HCT116 (cell line): ENCODE data around the gene CAMK2N1. TPM values are rescaled to one million over a fixed set of nuclear protein-coding genes. Genes with fewer than 3 reads are reported as not detected.

Experiments
- ATAC-seq: fragments of 200-7000 bp; cut with Tn5 transposase; 2 replicates; pipeline ENCODE4 v1.9.1; 2020; ENCODE audit warnings: mild to moderate bottlenecking, moderate library complexity
- BruUV-seq: library from RNA; stranded (reverse); fragments of 400-500 nt; replicated peaks from 2 replicates; lab custom pipeline; 2021; lab: Mats Ljungman, UMichigan
- CTCF ChIA-PET: fragments of 300-600 bp; sonication (Branson Sonifier 250); formaldehyde crosslinking; loops from one replicate; lab custom pipeline; 2021; ENCODE audit warnings: antibody characterized with exemption; lab: Charles Lee
- POLR2A ChIA-PET: fragments of 300-600, 350-600 bp; sonication (Branson Sonifier 250); formaldehyde crosslinking; loops from one replicate; lab custom pipeline; 2021; ENCODE audit warnings: antibody characterized with exemption; lab: Charles Lee
- RAD21 ChIA-PET, 2 experiments: fragments of 300-600 bp; sonication (Branson Sonifier 250); formaldehyde crosslinking; loops; one replicate each; lab custom pipeline; 2023; ENCODE audit warnings: low total read pairs in 2 of 2; ENCODE audit not compliant: uncharacterized antibody in 2 of 2, unreplicated experiment in 2 of 2, low non-redundant PET in 1 of 2; lab: Charles Lee
- DNase-seq: peaks from one replicate; pipeline ENCODE4 v3.0.0-alpha.2; 2010; ENCODE audit warnings: low read depth, low spot score
- H2AFZ ChIP-seq: fragments of 200-600 bp; shearing (Covaris generic), sonication (generic); 2 replicates; pipeline ENCODE4 v1.6.1; 2017; ENCODE audit warnings: low read depth, mixed run types, mixed read lengths, antibody characterized with exemption, low read length; ENCODE audit not compliant: poor library complexity, severe bottlenecking
- H3K27ac ChIP-seq: 2 replicates; pipeline ENCODE4 v1.5.1; 2012; ENCODE audit warnings: low read depth, low read length
- H3K27me3 ChIP-seq: fragments of 200-600 bp; sonication (generic); 2 replicates; pipeline ENCODE4 v1.6.1; 2016; ENCODE audit warnings: mixed run types, low read length, mixed read lengths; ENCODE audit not compliant: insufficient read depth
- H3K36me3 ChIP-seq, 2 experiments: fragments of 200-500 bp in 1 of 2; fragments of 200-600 bp in 1 of 2; sonication (Bioruptor generic) in 1 of 2; sonication (generic) in 1 of 2; 2 replicates each; pipeline versions ENCODE4 v1.5.1 to v1.6.1; 2014 to 2016; ENCODE audit warnings: low read length in 2 of 2, inconsistent platforms in 1 of 2, mixed read lengths in 1 of 2, mixed run types in 1 of 2; ENCODE audit not compliant: insufficient read depth in 2 of 2, control insufficient read depth in 1 of 2
- H3K4me1 ChIP-seq, 2 experiments: fragments of 200-600 bp in 1 of 2; sonication (generic) in 1 of 2; 2 replicates each; pipeline versions ENCODE4 v1.5.1 to v1.6.1; 2012 to 2017; ENCODE audit warnings: low read length in 2 of 2, inconsistent platforms in 1 of 2, mild to moderate bottlenecking in 1 of 2, mixed read lengths in 1 of 2, mixed run types in 1 of 2, moderate library complexity in 1 of 2; ENCODE audit not compliant: insufficient read depth in 2 of 2, control insufficient read depth in 1 of 2
- H3K4me2 ChIP-seq: fragments of 200-600 bp; sonication (generic); 2 replicates; pipeline ENCODE4 v1.6.1; 2017; ENCODE audit warnings: mixed run types, low read length, mixed read lengths
- H3K4me3 ChIP-seq, 2 experiments: fragments of 200-600 bp in 1 of 2; sonication (generic) in 1 of 2; replicated peaks in 1 of 2; 2 replicates each; pipeline ENCODE4 v1.5.1; 2011 to 2016; ENCODE audit warnings: low read length in 2 of 2, control low read depth in 1 of 2, low read depth in 1 of 2, mild to moderate bottlenecking in 1 of 2, mixed read lengths in 1 of 2, mixed run types in 1 of 2
- H3K79me2 ChIP-seq: fragments of 200-600 bp; sonication (generic); 2 replicates; pipeline ENCODE4 v1.6.1; 2017; ENCODE audit warnings: mild to moderate bottlenecking, mixed run types, low read length, moderate library complexity, mixed read lengths; ENCODE audit not compliant: insufficient read depth
- H3K9ac ChIP-seq: fragments of 200-600 bp; sonication (generic); 2 replicates; pipeline ENCODE4 v1.6.1; 2016; ENCODE audit warnings: low read length, mixed read lengths
- H3K9me2 ChIP-seq: fragments of 200-600 bp; sonication (generic), shearing (Covaris generic); 2 replicates; pipeline ENCODE4 v1.6.1; 2017; ENCODE audit warnings: mixed run types, mild to moderate bottlenecking, moderate library complexity; ENCODE audit not compliant: insufficient read depth
- H3K9me3 ChIP-seq, 2 experiments: fragments of 200-500 bp in 1 of 2; fragments of 200-600 bp in 1 of 2; sonication (Bioruptor generic) in 1 of 2; sonication (generic) in 1 of 2; 2 replicates each; pipeline ENCODE4 v1.6.1; 2014 to 2017; ENCODE audit warnings: low read length in 2 of 2, mixed read lengths in 2 of 2, inconsistent platforms in 1 of 2, low read depth in 1 of 2, mild to moderate bottlenecking in 1 of 2, mixed run types in 1 of 2, moderate library complexity in 1 of 2; ENCODE audit not compliant: control insufficient read depth in 1 of 2, insufficient read depth in 1 of 2
- H4K20me1 ChIP-seq: fragments of 200-600 bp; sonication (generic), shearing (Covaris generic); 2 replicates; pipeline ENCODE4 v1.6.1; 2017; ENCODE audit warnings: mixed run types, mild to moderate bottlenecking, moderate library complexity; ENCODE audit not compliant: insufficient read depth
- CBX3 ChIP-seq: IDR thresholded peaks from 2 replicates; pipeline ENCODE4 v1.6.1; 2012; ENCODE audit warnings: low read depth
- CEBPB ChIP-seq: IDR thresholded peaks from 2 replicates; pipeline ENCODE4 v1.6.1; 2012; ENCODE audit warnings: low read depth
- EZH2phosphoT487 ChIP-seq: fragments of 200-600 bp; IDR thresholded peaks from 2 replicates; pipeline ENCODE4 v1.6.1; 2018; ENCODE audit warnings: antibody characterized with exemption, borderline replicate concordance
- POLR2A ChIP-seq: IDR thresholded peaks from 2 replicates; pipeline ENCODE4 v1.7.0; 2011; ENCODE audit warnings: borderline replicate concordance; ENCODE audit not compliant: insufficient read depth, insufficient read length; ENCODE audit errors: extremely low read depth
- POLR2AphosphoS5 ChIP-seq: IDR thresholded peaks from 2 replicates; pipeline ENCODE4 v1.6.1; 2011; ENCODE audit warnings: mild to moderate bottlenecking, low read depth, low read length, moderate library complexity
- REST ChIP-seq: IDR thresholded peaks from 2 replicates; pipeline ENCODE4 v1.6.1; 2012; ENCODE audit warnings: low read depth
- SIN3A ChIP-seq: IDR thresholded peaks from 2 replicates; pipeline ENCODE4 v1.6.1; 2012; ENCODE audit warnings: low read depth
- SRF ChIP-seq: IDR thresholded peaks from 2 replicates; pipeline ENCODE4 v1.6.1; 2012; ENCODE audit warnings: low read depth
- TCF7L2 ChIP-seq: IDR thresholded peaks from 2 replicates; pipeline ENCODE4 v1.7.0; 2011; ENCODE audit warnings: borderline replicate concordance, inconsistent platforms; ENCODE audit not compliant: insufficient read depth, insufficient read length; ENCODE audit errors: extremely low read depth
- YY1 ChIP-seq: IDR thresholded peaks from 2 replicates; pipeline ENCODE4 v1.6.1; 2011; ENCODE audit warnings: low read length, low read depth, moderate library complexity, mild to moderate bottlenecking; ENCODE audit not compliant: insufficient replicate concordance; ENCODE audit errors: extremely low read depth
- ZBTB33 ChIP-seq: IDR thresholded peaks from 2 replicates; pipeline ENCODE4 v1.6.1; 2011; ENCODE audit warnings: mild to moderate bottlenecking, low read length, moderate library complexity; ENCODE audit not compliant: insufficient replicate concordance; ENCODE audit errors: extremely low read depth
- ZFX ChIP-seq: fragments of 450-650 bp; IDR thresholded peaks from 2 replicates; pipeline ENCODE4 v1.6.1; 2017
- ZNF274 ChIP-seq: fragments of 200-500 bp; sonication (Bioruptor generic); IDR thresholded peaks from 2 replicates; pipeline ENCODE4 v1.6.1; 2014; ENCODE audit warnings: mild to moderate bottlenecking, low read depth, low read length, inconsistent platforms
- intact Hi-C: fragments of 100-400 bp; cut with micrococcal nuclease; formaldehyde crosslinking; loops from 2 replicates; pipeline ENCODE4 v1.10.0; 2022
- total RNA-seq: library from RNA; stranded (reverse); gene quantifications from one replicate; pipeline ENCODE4 v1.2.1, GENCODE V29; 2021; ENCODE audit not compliant: unreplicated experiment
- TF ChIP-seq, protein P1 (sequence below), 3 experiments: fragments of 200-600 bp in 1 of 3; sonication (generic) in 1 of 3; IDR thresholded peaks in 2 of 3; conservative IDR thresholded peaks in 1 of 3; 2 replicates each; pipeline ENCODE4 v1.5.1; 2012 to 2017; ENCODE audit warnings: low read depth in 2 of 3, low read length in 2 of 3, antibody characterized with exemption in 1 of 3, borderline replicate concordance in 1 of 3, control low read depth in 1 of 3, mild to moderate bottlenecking in 1 of 3, mixed read lengths in 1 of 3, mixed run types in 1 of 3, moderate library complexity in 1 of 3; ENCODE audit not compliant: insufficient read depth in 1 of 3
- TF ChIP-seq, protein P2 (sequence below): IDR thresholded peaks from 2 replicates; pipeline ENCODE4 v1.6.1; 2012

Gene CAMK2N1
- total RNA-seq, 1 experiment from 2014 or later, result 20.5 TPM

- Histone ChIP-seq H3K79me2 (peaks cover 54% of the 10 kb centered on the region), H3K4me3 (peak overlapping the region; percentile 97 to 100), H3K36me3 (peaks cover 5 to 23% of the 10 kb centered on the region in 2 experiments; a peak in 3 of 4 replicates), H2AFZ (no peak overlapping the region), H3K9me3 (no peaks in the 10 kb centered on the region), H3K4me2 (peak overlapping the region; percentile 96), H3K27ac (peak overlapping the region; percentile 76), H3K4me1 (peaks cover 13 to 20% of the 10 kb centered on the region in 2 experiments), H3K9ac (peak overlapping the region; percentile 92), H4K20me1 (no peaks in the 10 kb centered on the region), H3K9me2 (no peaks in the 10 kb centered on the region), H3K27me3 (no peaks in the 10 kb centered on the region)
- CTCF ChIA-PET, result no interaction called here
- intact Hi-C loops, result no loop called here
- peak; percentile 28 for ATAC-seq
- no peak for TF ChIP-seq REST
- TF ChIP-seq SIN3A, result no peak
- no peak for TF ChIP-seq CBX3
- no peak for TF ChIP-seq SRF
- TF ChIP-seq EZH2phosphoT487, result no peak
- no peak for TF ChIP-seq ZNF274
- no peak for TF ChIP-seq ZBTB33
- no peak for TF ChIP-seq YY1
- TF ChIP-seq ZFX, result no peak
- TF ChIP-seq, protein P1, sequence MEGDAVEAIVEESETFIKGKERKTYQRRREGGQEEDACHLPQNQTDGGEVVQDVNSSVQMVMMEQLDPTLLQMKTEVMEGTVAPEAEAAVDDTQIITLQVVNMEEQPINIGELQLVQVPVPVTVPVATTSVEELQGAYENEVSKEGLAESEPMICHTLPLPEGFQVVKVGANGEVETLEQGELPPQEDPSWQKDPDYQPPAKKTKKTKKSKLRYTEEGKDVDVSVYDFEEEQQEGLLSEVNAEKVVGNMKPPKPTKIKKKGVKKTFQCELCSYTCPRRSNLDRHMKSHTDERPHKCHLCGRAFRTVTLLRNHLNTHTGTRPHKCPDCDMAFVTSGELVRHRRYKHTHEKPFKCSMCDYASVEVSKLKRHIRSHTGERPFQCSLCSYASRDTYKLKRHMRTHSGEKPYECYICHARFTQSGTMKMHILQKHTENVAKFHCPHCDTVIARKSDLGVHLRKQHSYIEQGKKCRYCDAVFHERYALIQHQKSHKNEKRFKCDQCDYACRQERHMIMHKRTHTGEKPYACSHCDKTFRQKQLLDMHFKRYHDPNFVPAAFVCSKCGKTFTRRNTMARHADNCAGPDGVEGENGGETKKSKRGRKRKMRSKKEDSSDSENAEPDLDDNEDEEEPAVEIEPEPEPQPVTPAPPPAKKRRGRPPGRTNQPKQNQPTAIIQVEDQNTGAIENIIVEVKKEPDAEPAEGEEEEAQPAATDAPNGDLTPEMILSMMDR (IDR thresholded peaks at IDR 0.05 in 2 of 3, conservative IDR thresholded peaks at IDR 0.05 in 1 of 3; ENCODE audit: borderline replicate concordance in 1 of 3, insufficient read depth in 1 of 3, low read depth in 2 of 3, low read length in 2 of 3), result no peak
- TF ChIP-seq POLR2AphosphoS5, result no peak
- TF ChIP-seq POLR2A, result no peak
- TF ChIP-seq, protein P2, sequence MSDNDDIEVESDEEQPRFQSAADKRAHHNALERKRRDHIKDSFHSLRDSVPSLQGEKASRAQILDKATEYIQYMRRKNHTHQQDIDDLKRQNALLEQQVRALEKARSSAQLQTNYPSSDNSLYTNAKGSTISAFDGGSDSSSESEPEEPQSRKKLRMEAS, result no peak
- TF ChIP-seq CEBPB, result no peak
- no peak for TF ChIP-seq TCF7L2
- POLR2A ChIA-PET, result no interaction called here
- no peak for DNase-seq
- BruUV-seq, result no TSS peak
- RAD21 ChIA-PET, result no interaction called here
Measured at GRCh38 chr1:20507248-20507563, 21.2 kb upstream of the CAMK2N1 start.
